ENCODE measurements around the gene EXOC3L2. TPM values are rescaled to one million over a fixed set of nuclear protein-coding genes. Genes with fewer than 3 reads are reported as not detected.

The EXOC3L2 gene
- total RNA-seq, 1 experiment from 2014 or later, result 0.17 TPM

Other genes starting within 250 kb of the EXOC3L2 start
- 15.5 and 25.3 TPM in 2 replicates for gene RELB, start 243.9 kb downstream of the EXOC3L2 start, total RNA-seq (2014; rRNA removed; shearing (Covaris generic))
- 61.6 and 80.7 TPM in 2 replicates for gene CLASRP, start 206.4 kb downstream of the EXOC3L2 start, total RNA-seq (2014; rRNA removed; shearing (Covaris generic))
- 0.06 TPM in 1 of 2 replicates, not detected in the other for gene ZNF296, start 168.9 kb downstream of the EXOC3L2 start, total RNA-seq (2014; rRNA removed; shearing (Covaris generic))
- 43.3 and 70.7 TPM in 2 replicates for gene GEMIN7, start 166.1 kb downstream of the EXOC3L2 start, total RNA-seq (2014; rRNA removed; shearing (Covaris generic))
- gene PPP1R37, start 152.2 kb downstream of the EXOC3L2 start, total RNA-seq (2014; rRNA removed; shearing (Covaris generic)), result 18.1 and 30.6 TPM in 2 replicates
- 0.11 and 1.4 TPM in 2 replicates for gene NKPD1, start 84.4 kb downstream of the EXOC3L2 start, total RNA-seq (2014; rRNA removed; shearing (Covaris generic))
- 4.3 and 8.4 TPM in 2 replicates for gene TRAPPC6A, start 67.2 kb downstream of the EXOC3L2 start, total RNA-seq (2014; rRNA removed; shearing (Covaris generic))
- gene BLOC1S3, start 66.6 kb downstream of the EXOC3L2 start, total RNA-seq (2014; rRNA removed; shearing (Covaris generic)), result 3.9 and 6.9 TPM in 2 replicates
- gene MARK4, start 5.9 kb upstream of the EXOC3L2 start, total RNA-seq (2014; rRNA removed; shearing (Covaris generic)), result 2.5 and 8.1 TPM in 2 replicates
- 0.06 TPM in 1 of 2 replicates, not detected in the other for gene CKM, start 77.5 kb upstream of the EXOC3L2 start, total RNA-seq (2014; rRNA removed; shearing (Covaris generic))
- 1.3 and 3.8 TPM in 2 replicates for gene KLC3, start 95.3 kb upstream of the EXOC3L2 start, total RNA-seq (2014; rRNA removed; shearing (Covaris generic))
- 12.6 and 16.9 TPM in 2 replicates for gene ERCC2, start 125.2 kb upstream of the EXOC3L2 start, total RNA-seq (2014; rRNA removed; shearing (Covaris generic))
- gene PPP1R13L, start 159.7 kb upstream of the EXOC3L2 start, total RNA-seq (2014; rRNA removed; shearing (Covaris generic)), result 3.7 and 13.4 TPM in 2 replicates
- gene POLR1G, start 161.2 kb upstream of the EXOC3L2 start, total RNA-seq (2014; rRNA removed; shearing (Covaris generic)), result 24.7 and 32.1 TPM in 2 replicates
- 121 and 154 TPM in 2 replicates for gene ERCC1, start 178.5 kb upstream of the EXOC3L2 start, total RNA-seq (2014; rRNA removed; shearing (Covaris generic))
- gene FOSB, start 222.6 kb upstream of the EXOC3L2 start, total RNA-seq (2014; rRNA removed; shearing (Covaris generic)), result 0.80 and 0.83 TPM in 2 replicates

All from Daoy (cell line).